ENCODE results near the gene ULK2.
"Not testable (repeated sequence)": the region's sequence is repeated elsewhere in the genome, so short reads cannot be mapped to it uniquely, and the experiment has no call there.

ULK2 gene

DNA sequence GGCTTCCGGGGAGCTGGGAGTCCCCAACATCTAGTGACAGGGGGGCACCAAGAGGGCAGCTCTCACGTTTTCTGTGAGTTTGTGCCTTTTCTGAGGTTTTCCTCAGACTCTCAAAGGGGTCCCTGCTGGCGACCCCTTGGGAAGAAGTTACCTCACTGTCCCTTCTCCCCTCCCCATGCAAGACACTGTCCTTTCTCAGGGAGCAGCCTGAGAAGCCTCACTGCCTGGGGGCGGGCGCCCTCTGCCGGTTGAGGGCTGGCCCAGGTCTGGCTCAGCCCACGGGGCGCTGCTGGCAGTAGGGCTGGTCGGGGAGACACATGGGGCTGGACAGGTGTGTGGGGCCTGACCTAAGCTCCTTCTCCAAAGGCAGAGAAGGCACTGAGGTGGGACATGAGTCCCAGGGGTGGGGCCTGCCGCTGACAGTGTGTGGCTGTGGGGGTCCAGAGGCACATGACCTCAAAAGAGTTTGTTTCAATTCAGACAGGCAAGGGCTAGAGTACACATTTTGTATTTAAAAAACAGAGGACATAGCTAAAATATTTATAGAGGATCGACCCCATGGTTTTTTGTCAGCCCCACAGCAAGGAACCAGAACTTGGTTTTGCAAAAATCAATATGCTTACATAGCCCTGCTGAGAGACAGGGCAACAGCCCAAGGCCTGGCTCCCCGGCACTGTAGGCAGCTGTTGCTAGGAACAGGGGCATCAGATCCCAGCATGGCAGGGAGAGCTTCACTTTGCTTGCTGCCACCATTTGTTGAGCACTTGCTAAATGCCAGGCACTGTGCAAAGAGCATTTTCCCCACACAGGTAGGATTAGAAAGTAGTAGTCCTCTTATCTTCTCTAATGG is 101.1 kb downstream of the ULK2 start:
- peak; percentile 66 for DNase-seq (ENCODE audit: low read depth)

DNA sequence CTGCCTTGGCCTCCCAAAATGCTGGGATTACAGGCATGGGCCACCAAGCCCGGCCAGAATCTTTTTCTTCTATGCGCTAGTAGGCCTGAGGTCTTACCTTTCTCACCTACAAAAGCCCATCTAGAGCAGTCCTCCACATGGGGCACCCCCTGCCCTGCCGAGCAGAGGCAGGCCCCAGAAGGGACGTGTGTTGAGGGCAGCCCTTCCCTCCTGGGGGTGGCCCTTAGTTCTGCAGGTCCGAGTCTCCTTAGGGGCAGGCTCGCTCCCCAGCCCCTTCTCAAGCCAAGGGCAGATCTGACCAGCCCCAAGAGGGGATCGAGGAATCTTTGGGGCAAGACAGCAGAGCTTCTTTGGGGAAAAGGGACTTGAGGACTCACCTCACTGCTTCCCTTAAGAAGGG is 101.7 kb downstream of the ULK2 start:
- DNase-seq (ENCODE audit: low read depth): no peak

DNA sequence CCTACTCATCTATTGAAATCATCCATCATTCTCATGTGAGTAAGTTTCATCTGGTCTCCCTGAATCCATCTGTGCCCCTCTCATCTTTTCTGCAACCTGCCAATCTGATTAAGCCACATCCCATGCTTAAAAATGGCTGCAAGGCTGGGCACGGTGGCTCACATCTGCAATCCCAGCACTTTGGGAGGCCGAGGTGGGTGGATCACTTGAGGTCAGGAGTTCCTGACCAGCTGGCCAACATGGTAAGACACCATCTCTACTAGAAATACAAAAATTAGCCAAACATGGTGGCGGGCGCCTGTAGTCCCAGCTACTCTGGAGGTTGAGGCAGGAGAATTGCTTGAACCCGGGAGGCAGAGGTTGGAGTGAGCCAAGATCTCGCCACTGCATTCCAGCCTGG is 103.7 kb downstream of the ULK2 start:
- not testable (repeated sequence) for DNase-seq (ENCODE audit: low read depth)

DNA sequence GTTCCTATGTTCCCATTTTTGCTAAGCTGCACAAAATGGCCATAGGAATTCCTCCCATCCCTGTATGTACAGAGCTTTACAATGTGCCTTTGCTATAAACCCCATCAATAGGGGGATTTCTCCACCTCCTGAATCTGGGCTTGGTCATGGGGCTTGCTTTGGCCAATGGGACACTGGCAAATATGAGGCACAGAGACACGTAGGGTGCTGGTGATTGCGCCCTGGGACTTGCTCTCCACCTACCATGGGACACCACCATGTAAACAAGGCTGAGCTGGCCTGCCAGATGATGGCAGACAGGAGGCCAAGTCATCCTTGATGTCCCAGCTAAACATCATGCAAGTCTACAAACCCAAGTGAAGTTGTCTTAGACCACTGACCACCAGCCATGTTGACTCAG is 104.3 kb downstream of the ULK2 start:
- DNase-seq (ENCODE audit: low read depth): no peak

DNA sequence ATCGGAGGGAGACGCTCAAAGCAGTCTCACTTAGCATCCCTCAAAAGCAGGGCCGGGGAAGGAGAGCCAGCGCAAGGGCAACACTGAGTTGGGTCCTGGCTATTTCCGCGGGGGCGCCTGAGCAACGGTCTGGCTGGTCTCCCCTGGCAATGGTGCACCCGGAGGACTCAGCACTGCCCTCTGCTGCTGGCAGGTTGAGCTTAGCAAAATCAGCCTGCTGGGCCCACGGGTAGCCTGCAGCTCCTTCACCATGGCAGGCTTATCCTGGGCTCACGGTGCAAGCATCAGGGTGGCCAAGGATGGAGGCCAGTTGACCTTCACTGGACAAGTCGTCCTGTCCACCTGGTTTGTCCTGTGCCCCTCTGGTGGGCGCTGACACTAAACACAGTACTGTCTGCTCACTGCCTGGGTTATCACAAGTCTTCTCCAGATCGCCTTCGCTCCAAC is 105.2 kb downstream of the ULK2 start:
- DNase-seq (ENCODE audit: low read depth): peak; percentile 49

DNA sequence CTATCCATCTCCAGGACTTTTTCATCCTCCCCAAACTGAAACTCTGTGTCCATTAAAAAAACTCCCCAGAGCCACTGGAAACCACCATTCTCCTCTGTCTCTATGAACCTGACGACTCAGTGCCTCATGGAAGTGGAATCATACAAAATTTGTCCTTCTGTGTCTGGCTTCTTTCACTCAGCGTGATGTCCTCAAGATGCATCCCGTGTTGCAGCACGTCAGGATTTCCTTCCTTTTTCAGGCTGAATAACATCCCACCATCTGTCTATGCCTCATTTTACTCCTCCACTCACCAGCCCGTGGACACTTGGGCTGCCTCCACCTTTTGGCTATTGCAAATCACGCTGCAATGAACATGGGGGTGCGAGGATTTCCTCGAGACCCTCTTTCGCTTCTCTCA is 107.0 kb downstream of the ULK2 start:
- DNase-seq (ENCODE audit: low read depth): no peak

DNA sequence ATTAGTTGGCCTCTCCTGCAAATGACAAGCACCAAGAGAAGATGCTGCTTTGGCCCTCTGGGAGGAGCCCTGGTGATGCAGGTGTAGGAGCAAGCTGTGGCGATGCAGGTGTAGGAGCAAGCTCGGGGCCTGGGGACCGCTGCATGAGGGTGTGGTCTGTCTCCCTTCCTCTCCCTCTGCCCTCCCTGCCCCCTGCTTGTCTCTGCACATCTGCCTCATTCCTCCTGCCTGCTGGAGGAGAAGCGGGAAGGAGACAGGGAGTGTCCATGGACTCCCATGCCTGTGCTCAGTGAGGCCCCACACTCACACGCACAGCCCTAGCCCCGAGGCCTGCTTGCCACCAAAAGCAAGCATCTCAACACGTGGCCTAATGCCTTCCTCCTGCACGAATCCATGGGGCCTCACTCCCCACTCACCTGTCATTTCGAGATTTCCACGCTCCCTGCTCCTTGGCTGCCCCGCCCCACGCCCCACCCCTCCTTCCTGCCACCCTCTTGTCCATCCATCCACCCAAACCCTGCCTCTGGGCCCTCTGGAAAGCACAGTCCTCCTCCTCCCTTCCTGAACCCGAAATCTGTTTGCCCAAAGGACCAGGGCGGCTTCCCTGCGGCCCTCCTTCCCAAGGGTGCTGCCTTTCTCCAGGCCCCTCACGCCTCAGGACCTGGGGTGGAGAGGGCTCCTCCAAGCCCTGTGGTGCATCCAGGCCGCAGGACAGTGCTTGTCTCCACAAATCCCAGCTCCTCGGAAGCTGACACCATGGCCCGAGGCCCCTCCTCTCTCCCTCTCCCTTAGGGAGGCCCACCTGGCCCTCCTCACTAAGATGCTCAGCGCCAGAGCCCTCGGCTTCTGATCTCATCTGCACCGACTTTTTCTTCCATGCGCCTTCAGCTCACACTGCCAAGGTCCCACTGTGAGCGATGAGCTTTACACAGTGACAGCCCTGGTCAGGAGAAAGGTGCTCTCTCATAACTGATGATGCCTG is 107.9 kb downstream of the ULK2 start:
- no peak for DNase-seq (ENCODE audit: low read depth)

DNA sequence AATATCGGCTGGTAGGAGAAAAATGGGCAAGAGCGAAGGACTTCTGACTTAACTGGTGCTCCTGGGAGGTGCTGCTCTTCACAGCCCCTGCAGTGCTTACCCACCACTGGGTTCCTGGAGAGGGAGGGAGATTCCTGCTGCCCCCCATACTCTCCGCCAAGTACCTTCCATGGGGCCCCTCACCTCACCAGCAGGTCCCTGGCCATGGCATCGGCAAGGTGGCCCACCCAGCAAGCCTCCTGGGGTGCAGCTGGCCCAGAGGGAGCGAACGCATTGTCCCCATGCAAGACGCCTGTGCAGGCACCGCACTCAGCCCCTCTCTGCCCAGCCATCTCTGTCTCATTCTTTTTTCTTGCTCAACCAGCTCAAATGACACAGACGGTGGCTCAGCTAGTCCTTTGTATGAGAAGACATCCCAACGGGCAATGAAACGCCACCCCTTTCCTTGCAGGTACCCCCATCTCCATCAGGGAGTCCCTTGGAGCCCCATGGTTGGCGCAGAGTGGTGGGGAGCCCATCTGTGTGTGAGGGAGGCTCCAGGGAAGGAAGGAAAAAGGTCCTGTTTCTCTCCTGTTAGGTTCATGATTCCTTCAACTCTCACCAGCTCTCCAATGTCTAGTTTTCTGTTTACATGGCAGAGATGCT is 110.1 kb downstream of the ULK2 start:
- DNase-seq (ENCODE audit: low read depth): no peak

DNA sequence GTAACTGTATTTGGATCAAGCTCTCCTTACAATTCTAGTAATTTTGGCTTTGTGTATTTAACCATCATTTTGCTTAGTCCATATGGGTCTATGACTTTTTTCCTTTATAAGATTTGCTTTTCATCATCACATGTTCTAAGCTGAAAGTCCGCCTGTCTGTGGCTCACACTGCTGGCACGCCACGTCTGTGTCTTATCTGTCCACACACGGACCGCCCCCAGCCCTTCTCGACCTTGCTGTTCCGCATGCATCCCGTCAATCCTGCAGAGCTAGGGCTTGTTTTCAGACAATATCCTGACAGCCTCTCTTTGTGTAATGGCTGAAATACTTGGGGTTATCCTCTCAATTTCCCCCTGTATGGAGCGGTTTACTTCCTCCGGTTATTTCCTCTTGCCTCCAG is 111.2 kb downstream of the ULK2 start:
- DNase-seq (ENCODE audit: low read depth): no peak

DNA sequence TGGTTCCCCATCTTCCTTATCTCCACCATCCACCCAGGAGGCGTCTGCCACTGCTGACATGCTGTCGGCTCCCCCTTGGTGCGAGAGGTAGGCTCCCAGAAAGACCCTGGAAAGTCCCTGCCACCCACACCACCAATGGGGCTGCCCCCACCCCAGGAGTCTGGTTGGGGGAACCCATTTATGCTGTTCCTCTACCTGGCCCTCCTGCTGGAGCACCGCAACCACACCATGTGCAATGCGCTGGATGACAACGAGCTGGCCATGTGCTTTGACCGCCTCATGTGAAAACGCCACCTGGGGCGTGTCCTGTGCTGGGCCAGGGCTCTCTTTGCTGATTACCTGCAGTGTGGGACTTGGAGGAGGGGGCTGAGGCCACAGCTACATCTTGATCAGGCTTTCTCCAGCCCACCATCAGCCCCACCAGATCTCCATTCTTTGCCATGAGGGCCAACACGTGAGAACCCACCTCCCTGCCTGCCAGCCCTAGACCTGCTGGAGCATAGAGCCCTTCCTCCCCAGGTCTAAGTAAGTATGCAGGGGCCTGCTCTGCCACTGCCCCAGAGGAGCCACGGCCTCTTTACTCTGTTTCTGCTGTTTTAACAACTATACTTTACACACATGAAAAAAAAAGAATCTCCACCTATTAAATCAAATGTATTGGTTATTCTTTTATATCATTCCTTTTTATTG is 111.8 kb downstream of the ULK2 start:
- DNase-seq (ENCODE audit: low read depth): no peak

DNA sequence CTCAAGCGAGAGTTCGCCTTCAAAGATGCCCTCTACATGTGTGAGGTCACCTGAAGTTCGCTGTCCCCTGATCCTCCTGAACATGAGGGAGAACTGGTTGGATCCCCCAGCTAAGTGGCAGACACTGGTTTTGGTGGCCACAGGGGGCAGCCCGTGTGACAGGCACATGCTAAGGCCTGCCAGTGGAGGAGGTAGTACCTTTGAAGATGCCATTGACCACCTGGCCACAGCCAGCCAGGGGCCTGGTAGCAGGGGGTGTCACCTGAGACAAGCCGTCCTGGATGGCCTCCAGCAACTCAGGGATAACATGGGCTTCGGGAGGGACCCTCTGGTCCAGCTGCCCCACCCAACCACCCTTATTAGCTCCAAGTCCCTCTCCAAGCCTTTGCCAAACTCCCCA is 112.3 kb downstream of the ULK2 start:
- no peak for DNase-seq (ENCODE audit: low read depth)

DNA sequence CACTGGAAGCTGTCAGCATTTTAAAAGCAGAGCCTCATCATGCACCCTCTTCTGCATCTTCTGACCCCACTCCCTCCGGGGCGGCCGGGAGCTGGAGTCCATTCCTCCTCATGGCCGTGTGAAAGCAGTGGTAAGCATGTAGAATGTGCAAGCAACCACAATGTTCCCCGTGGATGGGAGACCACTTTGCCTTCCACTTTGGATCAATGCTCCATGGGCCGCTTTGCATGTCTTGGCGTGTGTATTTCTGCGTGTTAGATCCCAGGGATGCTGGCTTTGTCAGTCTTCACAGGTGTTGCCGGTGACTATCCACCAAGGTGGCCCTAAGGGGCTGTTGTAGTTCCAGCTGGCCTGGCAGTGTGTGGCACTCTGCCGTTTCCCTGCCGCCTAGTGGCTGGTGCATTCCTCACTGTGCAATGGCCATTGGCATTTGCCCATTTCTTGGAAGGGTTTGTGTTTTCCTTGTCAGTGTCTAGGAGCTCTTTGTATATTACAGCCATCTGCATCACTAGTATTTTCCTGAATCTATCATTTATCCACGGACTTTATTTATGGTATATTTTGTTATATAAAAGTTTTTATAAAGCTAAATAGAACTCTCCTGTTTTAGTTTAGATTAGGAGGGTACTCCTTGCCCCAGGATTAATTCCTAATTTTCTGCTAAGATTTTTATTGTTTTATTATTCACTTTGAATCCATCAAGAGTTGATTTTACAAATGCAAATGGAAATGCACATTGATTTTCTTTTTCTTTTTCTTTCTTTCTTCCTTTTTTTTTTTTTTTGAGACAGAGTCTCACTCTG is 113.9 kb downstream of the ULK2 start:
- DNase-seq (ENCODE audit: low read depth): peak; percentile 33

DNA sequence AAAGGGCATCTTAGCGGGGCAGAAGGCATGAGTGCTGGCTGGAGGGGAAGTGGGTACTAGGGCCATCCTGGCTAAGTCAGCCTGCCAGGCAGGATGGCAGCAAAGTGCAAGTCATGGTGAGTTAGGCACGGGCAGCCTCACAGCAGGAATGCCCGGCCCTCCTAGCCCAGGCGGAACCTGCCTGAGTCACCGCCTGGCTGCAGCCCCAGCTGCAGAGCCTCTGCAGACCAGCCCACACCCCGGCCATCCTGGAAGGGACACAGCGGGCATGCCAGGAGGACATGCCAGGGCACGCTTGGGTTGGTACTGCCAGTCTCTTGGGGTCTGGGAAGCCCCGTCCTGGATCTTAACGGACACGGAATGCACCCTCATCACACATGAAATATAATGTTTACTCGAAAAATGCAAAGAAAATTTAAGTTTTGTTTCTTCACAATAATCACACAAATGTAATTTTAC is 114.7 kb downstream of the ULK2 start:
- DNase-seq (ENCODE audit: low read depth): peak; percentile 90

DNA sequence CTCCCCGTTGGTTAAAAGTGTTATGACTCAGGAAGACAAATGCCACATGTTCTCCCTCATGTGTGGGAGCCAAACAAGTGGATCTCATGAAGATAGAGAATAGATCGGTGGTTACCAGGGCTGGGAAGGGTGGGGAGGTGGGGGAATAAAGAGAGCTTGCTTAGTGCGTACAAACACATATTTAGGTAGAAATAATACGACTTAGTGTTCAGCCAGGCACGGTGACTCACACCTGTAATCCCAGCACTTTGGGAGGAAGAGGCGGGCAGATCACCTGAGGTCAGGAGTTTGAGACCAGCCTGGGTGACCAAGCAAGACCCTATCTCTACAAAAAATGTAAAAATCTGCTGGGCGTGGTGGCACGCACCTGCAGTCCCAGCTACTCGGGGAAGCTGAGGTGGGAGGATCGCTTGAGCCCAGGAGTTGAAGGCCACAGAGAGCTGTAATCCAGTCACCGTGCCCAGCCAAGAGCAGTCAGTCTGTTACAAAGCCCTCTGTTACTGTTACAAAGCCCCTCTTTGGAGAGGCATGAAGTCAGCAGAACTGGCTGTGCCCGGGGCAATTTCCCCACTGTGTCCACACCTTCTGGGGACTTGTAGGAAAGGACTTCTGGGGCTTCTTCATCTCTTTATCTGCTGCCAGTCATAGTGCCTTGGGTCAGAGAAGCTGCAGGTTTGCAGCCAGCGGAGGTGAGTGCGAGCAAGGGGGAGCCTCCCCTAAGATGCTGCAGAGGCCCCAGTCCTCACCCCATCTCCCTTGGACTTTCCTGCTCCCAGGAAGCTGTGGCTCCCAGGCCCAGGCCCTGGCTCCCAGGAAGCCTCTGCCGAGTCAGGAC is 115.3 kb downstream of the ULK2 start:
- DNase-seq (ENCODE audit: low read depth): peak; percentile 13

DNA sequence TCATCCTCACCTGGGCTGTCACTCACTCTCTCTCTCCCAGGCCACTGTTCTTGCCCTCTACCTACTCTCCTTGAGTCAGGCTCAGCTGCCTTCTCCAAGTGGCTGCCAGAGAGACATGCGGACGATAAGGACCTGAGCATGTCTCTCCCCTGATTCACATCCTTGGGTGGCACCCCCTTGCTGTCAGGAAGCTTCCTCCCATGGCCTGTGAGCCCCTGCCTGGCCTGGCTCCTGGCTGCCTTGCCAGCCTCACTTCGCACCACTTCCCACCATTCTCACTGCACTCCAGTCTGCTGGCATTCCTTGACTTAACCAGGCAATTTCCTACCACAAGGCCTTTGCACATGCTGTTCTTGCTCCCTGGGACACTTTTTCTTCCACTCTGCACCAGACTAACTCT is 116.9 kb downstream of the ULK2 start:
- peak; percentile 11 for DNase-seq (ENCODE audit: low read depth)

DNA sequence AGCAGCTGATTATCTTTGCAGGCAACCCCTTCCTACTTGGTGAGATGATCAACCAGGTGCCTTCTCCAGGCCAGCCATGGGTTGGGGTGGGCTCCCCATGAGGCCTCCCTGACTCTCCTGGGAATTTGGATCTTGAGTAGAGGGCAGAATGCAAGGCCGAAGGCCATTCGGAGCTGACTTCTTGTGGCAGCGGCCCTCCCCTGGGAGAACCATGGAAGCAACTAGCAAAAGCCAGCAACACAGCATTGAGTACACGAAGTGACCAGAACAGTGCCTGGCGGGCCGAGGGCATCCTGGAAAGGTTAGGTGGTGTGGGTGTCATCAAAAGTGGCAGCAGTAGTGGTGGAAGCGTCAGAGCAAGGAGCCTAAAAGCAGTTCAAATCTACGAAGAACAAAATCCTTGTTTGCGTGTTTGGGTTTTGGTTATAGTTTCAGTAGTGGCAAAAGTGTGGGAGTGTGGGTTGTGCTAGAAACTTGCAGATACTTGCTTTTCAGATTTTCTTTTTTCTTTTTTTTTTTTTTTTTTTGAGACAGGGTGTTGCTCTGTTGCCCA is 117.6 kb downstream of the ULK2 start:
- DNase-seq (ENCODE audit: low read depth): no peak

DNA sequence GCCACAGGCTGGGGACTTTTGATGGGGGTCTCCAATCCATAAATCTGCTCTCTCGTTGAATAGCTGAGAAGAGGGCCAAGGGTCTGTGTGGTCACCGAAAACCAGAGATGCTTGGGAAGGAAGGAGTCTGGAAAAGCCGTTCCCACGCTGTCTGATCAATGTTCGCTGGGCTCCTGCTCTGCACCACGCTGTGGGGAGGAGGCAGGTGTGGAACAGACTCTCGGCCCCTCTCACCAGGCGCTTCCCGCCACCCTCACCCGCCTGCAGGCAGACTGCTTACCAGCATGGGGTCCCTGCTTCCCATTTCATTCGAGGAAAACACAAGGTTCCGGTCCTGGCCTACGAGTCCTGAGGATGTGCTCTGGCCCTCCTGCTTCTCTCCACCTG is 118.9 kb downstream of the ULK2 start:
- DNase-seq (ENCODE audit: low read depth): no peak

DNA sequence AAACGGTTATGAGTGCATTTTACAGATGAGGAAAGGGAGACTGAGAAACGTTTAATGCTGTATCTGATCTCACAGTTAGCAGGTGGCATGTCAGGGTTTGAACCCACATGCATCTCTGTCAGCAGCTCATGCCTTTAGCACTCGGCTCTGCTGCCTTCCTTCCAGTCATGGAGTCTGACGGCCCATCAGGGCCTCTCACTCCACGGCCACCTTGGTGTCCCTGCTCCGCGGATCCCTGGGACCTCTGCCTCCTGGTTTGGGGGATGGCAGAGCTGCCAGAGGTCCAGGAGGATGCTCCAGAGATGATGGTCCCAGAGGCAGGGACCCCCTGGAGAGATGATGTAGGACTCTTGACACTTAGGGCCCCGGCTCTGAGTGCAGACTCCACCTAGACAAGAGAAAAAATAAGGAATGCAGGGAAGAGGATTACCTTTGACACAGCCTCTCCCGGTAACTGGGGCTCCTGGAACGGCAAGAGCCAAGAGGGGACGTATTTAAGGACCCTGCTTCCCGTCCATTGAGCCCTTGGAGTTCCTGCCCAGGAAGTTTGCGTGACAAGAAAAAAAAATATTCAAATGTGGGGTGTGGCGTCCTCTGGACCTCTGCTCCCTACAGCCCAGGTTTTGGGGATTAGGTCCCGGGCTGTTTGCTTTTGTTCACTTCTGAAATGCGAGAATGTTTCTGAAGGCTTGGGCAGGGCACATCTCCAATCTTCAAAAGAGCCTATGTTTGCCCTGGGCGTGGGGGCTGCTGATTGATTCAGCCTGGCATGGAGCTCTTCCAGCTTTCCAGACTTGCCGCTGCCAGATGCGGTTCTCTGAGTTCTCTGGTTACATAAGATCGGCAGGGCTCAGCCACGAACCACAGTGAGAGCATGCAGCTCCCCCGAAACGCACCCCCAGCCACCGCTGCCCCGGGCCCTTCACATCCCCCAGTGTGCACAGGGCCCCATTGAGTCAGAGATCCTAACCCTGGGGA is 119.6 kb downstream of the ULK2 start, which contains the start of gene ALDH3A1:
TSS of gene ALDH3A1 (minus strand) at position 470 of the 978 bp plus-strand sequence. CDS start 3,169 bp downstream, outside the sequence.
- no peak for DNase-seq (ENCODE audit: low read depth)

Data from ELR (cell line).